Activated naive CD4-positive, alpha-beta T cell treated with anti-CD3 and anti-CD28 coated beads for 36 hours (primary cell): ENCODE results near the gene EGFL7. TPM values are rescaled to one million over a fixed set of nuclear protein-coding genes. Genes with fewer than 3 reads are reported as not detected.

Experiments
- CTCF ChIA-PET: fragments of 350-600 bp; sonication (Branson Sonifier 250); formaldehyde crosslinking; loops from one replicate; lab custom pipeline; 2021; ENCODE audit warnings: antibody characterized with exemption; lab: Charles Lee
- DNase-seq: peaks from one replicate; pipeline ENCODE4 v3.0.0-alpha.2; 2020
- H3K27ac Mint-ChIP-seq: one replicate; pipeline ENCODE4 v1.8.0; 2021; ENCODE audit warnings: mild to moderate bottlenecking, mixed read lengths
- H3K27me3 Mint-ChIP-seq: one replicate; pipeline ENCODE4 v1.8.0; 2021; ENCODE audit warnings: low read depth, mixed read lengths
- H3K36me3 Mint-ChIP-seq: one replicate; pipeline ENCODE4 v1.8.0; 2021; ENCODE audit warnings: low read depth, mixed read lengths
- H3K4me1 Mint-ChIP-seq: one replicate; pipeline ENCODE4 v1.8.0; 2021; ENCODE audit warnings: low read depth, mixed read lengths
- H3K4me3 Mint-ChIP-seq: one replicate; pipeline ENCODE4 v1.8.0; 2021; ENCODE audit warnings: mild to moderate bottlenecking, moderate library complexity, mixed read lengths
- H3K9me3 Mint-ChIP-seq: one replicate; pipeline ENCODE4 v1.8.0; 2021; ENCODE audit warnings: mixed read lengths
- intact Hi-C: fragments of 100-400 bp; cut with micrococcal nuclease; formaldehyde crosslinking; loops from one replicate; pipeline ENCODE4 v1.15.1; 2023
- total RNA-seq, 2 experiments: library from RNA; stranded (reverse); gene quantifications; one replicate each; pipeline ENCODE4 v1.2.3, GENCODE V29; 2021

EGFL7 gene
- total RNA-seq, 2 experiments from 2014 or later, result 0.25 to 0.52 TPM

- Mint-ChIP-seq H3K27ac (no peak overlapping the region), H3K27me3 (no peaks in the 10 kb centered on the region), H3K9me3 (no peaks in the 10 kb centered on the region), H3K36me3 (no peaks in the 10 kb centered on the region), H3K4me3 (peak overlapping the region; percentile 74), H3K4me1 (peaks cover 3% of the 10 kb centered on the region)
- intact Hi-C loops, result loop anchor here (2.0 kb wide), 1 partner anchor 43 kb away; no protein-coding TSS in a partner anchor
- CTCF ChIA-PET, result interaction anchor here (0.6 to 1.1 kb wide), 2 partner anchors 14 to 840 kb away, joined by 3 to 4 read pairs; no protein-coding TSS in a partner anchor
- no peak for DNase-seq
Observed at GRCh38 chr9:136685790-136686533, 23.2 kb downstream of the EGFL7 start.

GRCh38 chr9:136686534-136686793 is 23.7 kb downstream of the EGFL7 start:
- CTCF ChIA-PET, result interaction anchor here (1.1 kb wide), 1 partner anchor 15 kb away, joined by 3 read pairs; no protein-coding TSS in a partner anchor
- no peaks in the 10 kb centered on the region for H3K36me3 Mint-ChIP-seq
- H3K27ac Mint-ChIP-seq, result no peak overlapping the region

GRCh38 chr9:136686794-136687711 is 24.3 kb downstream of the EGFL7 start, which contains the start of gene AGPAT2:
Gene AGPAT2, minus strand, starts transcription at chr9:136687457. Its CDS starts 100 bp downstream, at chr9:136687357.
- H3K27ac Mint-ChIP-seq, result no peak within 1 kb of the TSS
- DNase-seq, result peak; percentile 65
- H3K4me1 Mint-ChIP-seq, result peaks cover 3% of the 10 kb centered on the region
- CTCF ChIA-PET, result no interaction called here
- H3K4me3 Mint-ChIP-seq, result peak within 1 kb of the TSS; percentile 74
- H3K36me3 Mint-ChIP-seq, result no peaks in the 10 kb centered on the region
- no peaks in the 10 kb centered on the region for H3K9me3 Mint-ChIP-seq
- no peaks in the 10 kb centered on the region for H3K27me3 Mint-ChIP-seq
- intact Hi-C loops, result loop anchor here (2.0 kb wide), 1 partner anchor 42 kb away; no protein-coding TSS in a partner anchor

More at GRCh38 chr9:136686534-136686793, 23.7 kb downstream of the EGFL7 start:
- no peak for DNase-seq
- H3K27me3 Mint-ChIP-seq, result no peaks in the 10 kb centered on the region
- H3K4me1 Mint-ChIP-seq, result peaks cover 3% of the 10 kb centered on the region
- intact Hi-C loops, result loop anchor here (2.0 kb wide), 1 partner anchor 42 kb away; no protein-coding TSS in a partner anchor
- peak overlapping the region; percentile 74 for H3K4me3 Mint-ChIP-seq
- no peaks in the 10 kb centered on the region for H3K9me3 Mint-ChIP-seq

GRCh38 chr9:136687721-136688223 is 25.1 kb downstream of the EGFL7 start:
- Mint-ChIP-seq H3K4me3 (peak overlapping the region; percentile 18), H3K27ac (no peak overlapping the region), H3K4me1 (peaks cover 3% of the 10 kb centered on the region), H3K27me3 (no peaks in the 10 kb centered on the region), H3K9me3 (no peaks in the 10 kb centered on the region), H3K36me3 (no peaks in the 10 kb centered on the region)
- DNase-seq, result no peak
- CTCF ChIA-PET, result no interaction called here
- intact Hi-C loops, result loop anchor here (2.0 kb wide), 1 partner anchor 41 kb away; no protein-coding TSS in a partner anchor

- H3K36me3 Mint-ChIP-seq, result no peaks in the 10 kb centered on the region
- CTCF ChIA-PET, result no interaction called here
- intact Hi-C loops, result no loop called here
- no peaks in the 10 kb centered on the region for H3K9me3 Mint-ChIP-seq
- H3K4me3 Mint-ChIP-seq, result peak overlapping the region; percentile 18
- H3K4me1 Mint-ChIP-seq, result peaks cover 3% of the 10 kb centered on the region
- H3K27me3 Mint-ChIP-seq, result peaks cover 2% of the 10 kb centered on the region
- H3K27ac Mint-ChIP-seq, result no peak overlapping the region
- no peak for DNase-seq
Observed at GRCh38 chr9:136688274-136689107, 25.8 kb downstream of the EGFL7 start.

- CTCF ChIA-PET, result no interaction called here
- Mint-ChIP-seq H3K9me3 (no peaks in the 10 kb centered on the region), H3K27me3 (peaks cover 2% of the 10 kb centered on the region), H3K27ac (no peak overlapping the region), H3K4me3 (peak overlapping the region; percentile 11), H3K36me3 (no peaks in the 10 kb centered on the region), H3K4me1 (peaks cover 3% of the 10 kb centered on the region)
- intact Hi-C loops, result no loop called here
- DNase-seq, result no peak
Observed at GRCh38 chr9:136689108-136689460, 26.4 kb downstream of the EGFL7 start.

GRCh38 chr9:136690104-136690805 is 27.5 kb downstream of the EGFL7 start:
- H3K27me3 Mint-ChIP-seq, result peaks cover 2% of the 10 kb centered on the region
- CTCF ChIA-PET, result no interaction called here
- H3K27ac Mint-ChIP-seq, result no peak overlapping the region

GRCh38 chr9:136690806-136691261 is 28.1 kb downstream of the EGFL7 start:
- DNase-seq, result no peak
- CTCF ChIA-PET, result no interaction called here
- Mint-ChIP-seq H3K27me3 (peaks cover 2% of the 10 kb centered on the region), H3K4me3 (no peak overlapping the region), H3K9me3 (no peaks in the 10 kb centered on the region), H3K4me1 (peaks cover 2% of the 10 kb centered on the region), H3K27ac (no peak overlapping the region), H3K36me3 (no peaks in the 10 kb centered on the region)
- intact Hi-C loops, result no loop called here

More at GRCh38 chr9:136690104-136690805, 27.5 kb downstream of the EGFL7 start:
- Mint-ChIP-seq H3K9me3 (no peaks in the 10 kb centered on the region), H3K4me3 (no peak overlapping the region), H3K36me3 (no peaks in the 10 kb centered on the region), H3K4me1 (peaks cover 2% of the 10 kb centered on the region)
- intact Hi-C loops, result no loop called here
- DNase-seq, result no peak

- peaks cover 2% of the 10 kb centered on the region for H3K27me3 Mint-ChIP-seq
- no peaks in the 10 kb centered on the region for H3K36me3 Mint-ChIP-seq
- DNase-seq, result no peak
- H3K4me1 Mint-ChIP-seq, result no peaks in the 10 kb centered on the region
- CTCF ChIA-PET, result no interaction called here
- no peak overlapping the region for H3K4me3 Mint-ChIP-seq
- H3K27ac Mint-ChIP-seq, result no peak overlapping the region
- H3K9me3 Mint-ChIP-seq, result no peaks in the 10 kb centered on the region
- intact Hi-C loops, result no loop called here
Observed at GRCh38 chr9:136691316-136692184, 28.8 kb downstream of the EGFL7 start.

- H3K36me3 Mint-ChIP-seq, result no peaks in the 10 kb centered on the region
- H3K27me3 Mint-ChIP-seq, result peaks cover 5% of the 10 kb centered on the region
- DNase-seq, result no peak
- no peak overlapping the region for H3K4me3 Mint-ChIP-seq
- no peak overlapping the region for H3K27ac Mint-ChIP-seq
- no peaks in the 10 kb centered on the region for H3K4me1 Mint-ChIP-seq
- H3K9me3 Mint-ChIP-seq, result no peaks in the 10 kb centered on the region
- CTCF ChIA-PET, result interaction anchor here (1.0 to 1.2 kb wide), 2 partner anchors 13 to 20 kb away, joined by 3 read pairs; no protein-coding TSS in a partner anchor
- intact Hi-C loops, result no loop called here
Observed at GRCh38 chr9:136692185-136693134, 29.7 kb downstream of the EGFL7 start.
